ENCODE results near the gene EIF2S2.
"Not testable (repeated sequence)": the region's sequence is repeated elsewhere in the genome, so short reads cannot be mapped to it uniquely, and the experiment has no call there.

The EIF2S2 gene, protein sequence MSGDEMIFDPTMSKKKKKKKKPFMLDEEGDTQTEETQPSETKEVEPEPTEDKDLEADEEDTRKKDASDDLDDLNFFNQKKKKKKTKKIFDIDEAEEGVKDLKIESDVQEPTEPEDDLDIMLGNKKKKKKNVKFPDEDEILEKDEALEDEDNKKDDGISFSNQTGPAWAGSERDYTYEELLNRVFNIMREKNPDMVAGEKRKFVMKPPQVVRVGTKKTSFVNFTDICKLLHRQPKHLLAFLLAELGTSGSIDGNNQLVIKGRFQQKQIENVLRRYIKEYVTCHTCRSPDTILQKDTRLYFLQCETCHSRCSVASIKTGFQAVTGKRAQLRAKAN

GRCh38 chr20:34111702-34112599 is at the start of gene EIF2S2:
Gene EIF2S2, minus strand, starts transcription at chr20:34112243. Its CDS starts 133 bp downstream, at chr20:34112110.
- peak; percentile 89 for DNase-seq (ENCODE audit: low read depth)

GRCh38 chr20:34157697-34158096 is 45.7 kb upstream of the EIF2S2 start:
- not testable (repeated sequence) for DNase-seq (ENCODE audit: low read depth)

GRCh38 chr20:34155836-34156235 is 43.8 kb upstream of the EIF2S2 start:
- no peak for DNase-seq (ENCODE audit: low read depth)

DNA sequence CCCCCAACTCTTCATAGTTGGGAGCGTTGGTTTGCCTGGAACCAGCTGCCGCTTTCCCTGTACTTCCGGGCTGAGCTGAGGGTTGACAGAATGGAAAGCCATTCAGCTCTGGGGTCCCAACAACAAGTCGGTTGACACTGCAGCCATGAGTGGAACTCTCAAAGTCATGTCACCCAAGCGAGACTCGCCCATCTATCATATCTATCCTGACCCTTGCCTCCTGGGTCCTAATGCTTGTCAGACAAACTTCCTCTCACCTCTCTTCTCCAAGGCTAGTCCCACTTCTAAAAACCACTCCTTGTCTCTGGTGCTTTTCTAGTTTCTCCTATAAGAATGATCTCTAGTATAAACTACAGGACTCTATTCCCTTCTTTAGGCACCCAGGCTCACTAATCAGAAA is 41.1 kb upstream of the EIF2S2 start:
- DNase-seq (ENCODE audit: low read depth): not testable (repeated sequence)

DNA sequence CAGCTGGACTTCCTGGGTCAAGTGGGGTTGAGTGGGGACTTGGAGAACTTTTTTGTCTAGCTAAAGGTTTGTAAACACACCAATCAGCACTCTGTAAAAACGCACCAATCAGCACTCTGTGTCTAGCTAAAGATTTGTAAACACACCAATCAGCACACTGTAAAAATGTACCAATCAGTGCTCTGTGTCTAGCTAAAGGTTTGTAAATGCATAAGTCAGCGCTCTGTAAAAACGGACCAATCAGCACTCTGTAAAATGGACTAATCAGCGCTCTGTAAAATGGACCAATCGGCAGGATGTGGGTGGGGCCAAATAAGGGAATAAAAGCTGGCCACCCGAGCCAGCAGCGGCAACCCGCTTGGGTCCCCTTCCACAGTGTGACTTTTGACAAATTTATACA is 40.0 kb upstream of the EIF2S2 start:
- not testable (repeated sequence) for DNase-seq (ENCODE audit: low read depth)

DNA sequence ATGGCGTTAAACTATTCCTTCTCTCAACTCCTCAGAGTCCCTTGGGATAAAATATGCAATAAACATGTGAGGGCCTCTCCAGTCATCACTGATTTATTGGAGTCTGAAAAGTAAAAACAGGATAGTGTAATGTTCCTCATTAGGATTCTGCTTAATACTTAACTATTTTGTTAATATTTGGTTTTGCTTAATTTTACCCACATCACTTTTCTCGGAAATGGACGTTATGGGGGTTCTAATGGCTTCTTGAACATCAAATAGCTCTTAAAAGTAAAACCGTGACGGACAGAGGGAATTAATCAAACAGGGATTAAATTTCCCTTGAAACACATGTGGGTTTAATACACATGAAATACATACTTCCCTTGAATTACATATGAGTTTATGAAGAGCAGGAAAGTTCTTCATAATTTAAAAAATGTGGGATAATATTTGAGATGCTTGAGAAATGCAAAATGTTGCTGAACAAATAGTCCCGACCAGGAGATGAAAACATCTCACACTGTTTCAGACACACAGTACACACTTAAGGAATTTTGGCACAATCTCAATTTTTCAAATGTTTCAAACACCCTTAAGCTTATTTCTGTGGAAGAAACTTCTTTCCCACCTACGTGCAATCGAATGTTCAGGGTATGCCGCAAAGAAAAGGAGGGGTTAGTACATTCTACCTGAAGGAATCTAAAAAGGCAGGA is 38.4 kb upstream of the EIF2S2 start:
- DNase-seq (ENCODE audit: low read depth): no peak

DNA sequence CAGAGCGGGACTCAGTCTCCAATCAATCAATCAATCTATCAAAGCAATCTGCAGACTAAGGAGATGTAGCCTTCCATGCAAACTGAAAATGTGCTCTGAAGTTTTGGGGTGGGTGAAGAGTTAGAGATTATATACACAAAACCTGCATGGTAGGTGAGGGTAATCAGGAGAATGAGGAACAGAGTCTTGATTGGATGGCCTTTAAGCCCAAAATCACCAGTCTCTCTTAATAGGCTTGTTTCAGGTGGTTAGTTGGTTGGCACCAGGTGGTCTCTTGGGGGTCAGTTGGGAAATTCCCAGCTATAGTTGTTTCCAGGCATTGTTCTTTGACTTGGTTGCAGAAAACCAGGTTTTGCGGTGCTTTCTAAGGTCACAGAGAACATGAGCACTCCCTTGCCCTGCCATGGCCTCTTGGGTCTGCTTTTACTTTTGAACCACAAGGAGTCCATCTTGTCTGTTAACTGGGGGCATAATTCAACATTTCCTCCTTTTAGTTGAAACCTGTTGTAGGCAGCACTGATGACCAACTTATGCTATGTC is 33.3 kb upstream of the EIF2S2 start:
- DNase-seq (ENCODE audit: low read depth): no peak

DNA sequence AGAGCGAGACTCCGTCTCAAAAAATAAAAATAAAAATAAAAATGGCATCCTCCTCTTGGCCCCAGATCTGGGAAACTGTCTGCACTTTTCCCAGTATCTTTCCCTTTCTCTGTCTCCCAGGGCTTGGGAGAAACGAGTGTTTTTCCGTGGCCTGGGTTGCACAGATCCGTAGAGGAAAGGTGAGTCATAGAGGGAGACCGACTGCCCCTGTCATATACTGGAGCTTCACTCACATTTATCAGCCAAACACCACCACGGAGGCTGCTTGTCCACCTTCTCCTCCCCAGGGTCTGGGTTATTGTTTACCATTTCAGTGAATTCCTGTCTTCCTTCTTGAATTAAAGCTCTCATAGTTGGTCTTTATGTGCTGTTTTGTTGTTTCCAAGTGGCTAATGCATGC is 31.9 kb upstream of the EIF2S2 start:
- DNase-seq (ENCODE audit: low read depth): no peak

GRCh38 chr20:34142121-34142520 is 30.1 kb upstream of the EIF2S2 start:
- DNase-seq (ENCODE audit: low read depth): no peak

GRCh38 chr20:34141293-34141692 is 29.2 kb upstream of the EIF2S2 start:
- no peak for DNase-seq (ENCODE audit: low read depth)

- DNase-seq (ENCODE audit: low read depth): not testable (repeated sequence)
Measured at GRCh38 chr20:34135525-34136275, 23.7 kb upstream of the EIF2S2 start.

DNA sequence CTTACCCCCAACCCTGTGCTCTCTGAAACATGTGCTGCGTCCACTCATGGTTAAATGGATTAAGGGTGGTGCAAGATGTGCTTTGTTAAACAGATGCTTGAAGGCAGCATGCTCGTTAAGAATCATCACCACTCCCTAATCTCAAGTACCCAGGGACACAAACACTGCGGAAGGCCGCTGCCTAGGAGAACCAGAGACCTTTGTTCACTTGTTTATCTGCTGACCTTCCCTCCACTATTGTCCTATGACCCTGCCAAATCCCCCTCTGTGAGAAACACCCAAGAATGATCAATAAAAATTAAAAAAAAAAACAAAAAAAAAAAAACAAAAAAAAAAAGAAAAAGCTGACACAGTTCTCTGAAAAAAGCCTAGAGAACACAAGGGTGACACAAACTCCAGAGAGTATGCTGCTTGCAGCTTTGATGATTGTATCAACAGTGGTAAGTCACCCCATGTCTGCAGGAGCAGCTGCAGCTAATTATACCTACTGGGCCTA is 21.4 kb upstream of the EIF2S2 start:
- DNase-seq (ENCODE audit: low read depth): not testable (repeated sequence)

GRCh38 chr20:34132943-34133342 is 20.9 kb upstream of the EIF2S2 start:
- DNase-seq (ENCODE audit: low read depth): not testable (repeated sequence)

GRCh38 chr20:34132491-34132890 is 20.4 kb upstream of the EIF2S2 start:
- DNase-seq (ENCODE audit: low read depth): not testable (repeated sequence)

- DNase-seq (ENCODE audit: low read depth): no peak
Measured at GRCh38 chr20:34131491-34131890, 19.4 kb upstream of the EIF2S2 start.

- peak; percentile 33 for DNase-seq (ENCODE audit: low read depth)
Measured at GRCh38 chr20:34129518-34130162, 17.6 kb upstream of the EIF2S2 start.

DNA sequence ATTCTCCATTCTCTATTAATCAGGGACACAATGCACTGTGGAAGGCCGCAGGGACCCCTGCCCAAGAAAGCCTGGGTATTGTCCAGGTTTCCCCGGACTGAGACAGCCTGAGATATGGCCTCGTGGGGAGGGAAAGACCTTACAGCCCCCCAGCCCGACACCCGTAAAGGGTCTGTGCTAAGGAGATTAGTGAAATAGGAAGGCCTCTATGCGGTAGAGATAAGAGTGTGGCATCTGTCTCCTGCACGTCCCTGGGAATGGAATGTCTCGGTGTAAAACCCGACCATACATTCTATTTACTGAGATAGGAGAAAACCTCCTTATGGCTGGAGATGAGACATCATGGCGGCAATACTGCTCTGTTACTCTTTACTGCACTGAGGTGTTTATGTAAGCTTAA is 15.7 kb upstream of the EIF2S2 start:
- DNase-seq (ENCODE audit: low read depth): no peak

GRCh38 chr20:34124469-34125249 is 12.6 kb upstream of the EIF2S2 start:
- DNase-seq (ENCODE audit: low read depth): no peak

DNA sequence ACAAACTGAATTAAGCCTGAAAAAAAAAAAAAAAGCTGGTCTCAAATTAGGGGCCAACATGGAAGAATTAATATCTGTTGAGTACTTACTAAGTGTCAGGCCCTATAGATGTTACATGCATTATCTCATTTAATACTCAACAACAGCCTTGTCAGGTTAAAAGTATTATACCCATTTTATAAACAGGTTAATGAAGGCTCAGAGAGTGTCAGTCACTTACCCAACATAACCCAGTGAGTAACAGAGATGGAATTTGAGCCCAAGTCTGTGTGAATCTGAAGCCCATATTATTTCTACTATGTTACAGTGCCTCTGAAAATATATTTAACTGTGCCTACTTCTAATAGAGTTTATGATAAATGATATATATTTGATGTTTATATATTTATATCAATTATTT is 11.3 kb upstream of the EIF2S2 start:
- DNase-seq (ENCODE audit: low read depth): no peak

All from activated gamma-delta T cell treated with anti-CD3 and anti-CD28 coated beads, Interleukin-2, amount 50 U/mL, for 16 hours (primary cell).